ENCODE measurements around the gene B4GALNT3.

The B4GALNT3 gene

GRCh38 chr12:468671-469389 is 9.1 kb downstream of the B4GALNT3 start:
- no peak for DNase-seq

GRCh38 chr12:470133-470532 is 10.4 kb downstream of the B4GALNT3 start:
- DNase-seq: no peak

- DNase-seq: no peak
Measured at GRCh38 chr12:473198-473597, 13.5 kb downstream of the B4GALNT3 start.

- DNase-seq: no peak
Measured at GRCh38 chr12:473863-474577, 14.3 kb downstream of the B4GALNT3 start.

- no peak for DNase-seq
Measured at GRCh38 chr12:475286-475685, 15.5 kb downstream of the B4GALNT3 start.

DNA sequence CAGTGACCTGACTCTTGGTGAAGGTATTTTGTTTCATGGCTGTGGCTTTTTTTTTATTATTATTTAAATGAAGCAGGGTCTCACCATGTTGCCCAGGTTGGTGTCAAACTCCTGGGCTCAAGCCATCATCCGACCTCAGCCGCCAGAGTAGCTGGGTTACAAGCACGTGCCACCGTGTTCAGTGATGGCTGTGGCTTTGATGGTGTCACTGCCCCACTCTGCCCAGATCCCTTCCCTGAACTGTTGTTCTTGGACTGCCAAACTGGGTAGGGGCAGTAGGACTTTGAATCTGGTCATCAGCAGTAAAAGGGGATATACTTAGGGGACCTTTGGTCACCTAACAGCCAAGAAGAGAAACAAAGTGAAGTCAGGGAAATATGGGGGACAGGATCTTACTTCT is 19.4 kb downstream of the B4GALNT3 start:
- no peak for DNase-seq

DNA sequence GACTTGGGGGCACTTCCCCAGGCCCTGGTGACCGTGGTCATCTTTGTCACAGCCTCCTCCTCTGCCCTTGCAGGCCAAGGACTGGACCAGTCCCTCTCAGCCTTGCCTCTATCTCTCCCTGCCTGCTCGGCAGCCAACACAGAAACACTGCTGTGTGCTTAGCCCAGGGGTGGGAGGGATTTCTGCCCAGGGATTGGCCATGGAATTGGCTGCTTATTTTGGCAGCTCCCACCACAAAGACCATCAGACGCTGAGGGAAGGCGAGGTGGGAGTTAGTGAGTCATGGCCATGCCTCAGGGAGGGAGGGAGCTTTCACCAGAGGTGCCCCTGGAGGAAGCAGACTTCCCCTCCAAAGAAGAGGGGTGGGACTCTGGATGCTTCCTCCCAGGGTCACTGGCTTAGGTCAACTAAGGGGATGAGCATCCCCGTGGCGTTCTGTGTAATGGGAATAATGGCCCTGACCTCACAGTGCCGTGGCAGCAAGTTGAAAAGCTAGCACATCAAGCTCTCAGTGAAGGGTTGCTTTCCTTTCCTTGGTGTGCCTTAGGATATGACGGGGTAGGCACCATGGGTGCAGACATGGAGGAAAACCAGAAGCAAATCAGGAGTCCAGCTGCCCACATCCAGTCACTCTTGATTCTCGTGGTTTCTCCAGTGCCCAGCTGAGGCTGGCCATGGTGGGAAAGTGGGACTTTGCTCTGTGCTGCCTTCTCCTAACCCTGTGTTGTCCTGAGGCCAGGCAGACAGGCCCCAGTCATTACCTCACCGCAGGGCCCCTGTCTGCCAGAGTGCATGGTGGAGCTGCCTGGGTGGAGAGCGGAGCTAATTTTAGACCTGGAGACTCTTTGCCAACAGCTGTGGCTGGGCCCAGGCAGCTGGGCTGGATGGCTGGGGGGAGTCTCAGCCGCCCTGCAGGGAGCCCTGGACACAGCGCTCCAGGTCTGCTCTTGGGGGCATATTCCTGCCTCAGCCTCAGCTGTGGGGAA is 21.4 kb downstream of the B4GALNT3 start:
- DNase-seq: no peak

DNA sequence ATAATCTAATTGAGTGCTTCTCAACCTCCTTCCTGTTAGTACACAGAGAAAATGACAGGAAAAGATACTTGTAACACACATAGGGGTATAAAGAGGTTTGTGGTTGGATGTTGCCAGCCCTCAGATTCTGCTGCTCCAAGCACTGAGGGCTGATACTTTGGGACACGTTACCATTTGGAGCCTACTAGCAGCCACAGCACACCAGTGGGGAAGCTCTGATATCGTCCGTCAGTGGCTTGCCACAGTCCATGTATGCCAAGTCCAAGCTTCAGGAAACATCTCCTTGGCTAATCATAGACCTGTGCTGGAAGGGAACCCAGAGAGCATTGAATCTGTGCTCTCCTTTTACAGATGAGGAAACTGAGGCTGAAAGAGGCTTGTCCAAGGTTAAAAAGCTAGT is 22.3 kb downstream of the B4GALNT3 start:
- DNase-seq: no peak

DNA sequence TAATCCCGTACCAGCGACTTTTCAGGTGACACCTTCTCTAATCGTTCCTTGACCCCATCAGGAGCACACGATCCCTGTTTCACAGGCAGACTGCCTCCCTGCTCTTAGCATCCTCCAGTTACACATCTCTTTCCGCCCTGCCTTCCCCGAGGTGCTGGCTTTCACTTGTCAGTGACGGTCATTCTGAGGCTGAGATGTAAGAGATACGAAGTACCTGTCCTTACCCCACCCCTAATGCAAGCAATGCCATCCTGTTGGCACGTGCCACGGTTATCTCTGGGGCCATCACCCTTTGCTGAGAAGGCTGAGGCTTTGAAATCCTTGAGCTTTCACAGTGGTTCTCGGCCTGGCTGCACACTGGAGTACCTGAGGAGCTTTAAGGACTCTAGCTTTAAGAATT is 24.4 kb downstream of the B4GALNT3 start:
- no peak for DNase-seq

GRCh38 chr12:490260-490659 is 30.5 kb downstream of the B4GALNT3 start:
- DNase-seq: no peak

DNA sequence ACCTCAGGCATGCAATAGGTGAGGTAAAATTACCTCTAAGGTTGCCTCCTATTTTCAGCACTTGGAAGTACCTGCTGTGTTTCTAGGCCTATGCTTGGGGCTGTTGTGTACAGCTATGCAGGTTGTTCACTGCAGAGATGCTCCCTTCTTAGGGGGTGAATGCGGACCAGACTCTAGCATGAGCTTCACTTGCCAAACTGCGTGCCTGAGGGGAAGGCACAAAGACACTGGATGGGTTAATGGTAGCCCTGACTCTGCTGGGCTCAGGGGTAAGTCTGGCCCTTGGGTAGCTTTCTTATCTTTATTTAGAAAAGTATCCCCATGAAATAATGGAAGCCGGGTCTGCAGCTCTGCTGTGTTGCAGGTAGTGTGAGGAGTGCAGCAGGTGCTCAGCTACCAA is 35.7 kb downstream of the B4GALNT3 start:
- DNase-seq: no peak

DNA sequence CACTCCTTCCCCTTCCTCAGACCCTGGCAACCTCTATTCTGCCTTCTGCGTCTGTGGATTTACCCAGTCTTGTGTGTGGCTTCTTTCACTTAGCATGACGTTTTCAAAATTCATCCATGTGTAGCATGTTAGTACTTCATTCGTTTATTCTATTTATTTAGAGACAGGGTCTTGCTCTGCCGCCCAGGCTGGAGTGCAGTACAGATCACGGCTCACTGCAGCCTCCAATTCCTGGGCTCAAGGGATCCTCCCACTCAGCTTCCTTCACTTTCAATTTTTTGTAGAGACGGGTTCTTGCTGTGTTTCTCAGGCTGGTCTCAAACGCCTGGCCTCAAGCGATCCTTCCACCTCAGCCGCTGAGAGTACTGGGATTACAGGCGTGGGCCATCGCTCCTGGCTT is 37.0 kb downstream of the B4GALNT3 start:
- no peak for DNase-seq

DNA sequence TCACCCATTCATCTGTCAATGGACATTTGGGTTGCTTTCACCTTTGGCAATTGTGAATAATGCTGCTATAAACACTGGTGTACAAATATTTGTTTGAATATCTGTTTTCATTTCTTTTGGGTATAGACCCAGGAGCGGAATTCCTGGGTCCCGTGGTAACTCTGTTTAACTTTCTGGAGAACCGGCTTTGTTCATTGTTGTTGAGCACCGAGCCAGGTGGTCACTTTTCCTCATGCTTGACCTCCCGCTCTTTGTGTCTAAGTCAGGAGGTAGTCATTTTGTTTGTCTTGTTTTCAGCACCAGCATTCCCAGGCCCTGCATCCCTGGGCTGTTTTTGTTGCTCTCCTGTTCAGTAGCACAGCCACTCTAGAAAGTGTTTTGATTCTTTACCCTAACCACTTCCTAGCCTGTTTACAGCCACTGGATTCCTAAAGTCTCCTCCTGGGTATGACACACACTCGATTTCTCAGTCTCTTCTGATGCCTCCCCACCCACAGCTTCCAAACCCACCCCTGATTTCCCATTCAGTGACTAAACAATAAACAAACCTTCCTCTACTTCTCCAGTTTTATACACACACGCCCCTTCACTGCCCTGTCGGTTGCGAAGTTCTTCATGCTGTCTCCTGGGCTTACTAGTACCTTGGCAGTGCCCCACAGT is 37.9 kb downstream of the B4GALNT3 start:
- DNase-seq: no peak

DNA sequence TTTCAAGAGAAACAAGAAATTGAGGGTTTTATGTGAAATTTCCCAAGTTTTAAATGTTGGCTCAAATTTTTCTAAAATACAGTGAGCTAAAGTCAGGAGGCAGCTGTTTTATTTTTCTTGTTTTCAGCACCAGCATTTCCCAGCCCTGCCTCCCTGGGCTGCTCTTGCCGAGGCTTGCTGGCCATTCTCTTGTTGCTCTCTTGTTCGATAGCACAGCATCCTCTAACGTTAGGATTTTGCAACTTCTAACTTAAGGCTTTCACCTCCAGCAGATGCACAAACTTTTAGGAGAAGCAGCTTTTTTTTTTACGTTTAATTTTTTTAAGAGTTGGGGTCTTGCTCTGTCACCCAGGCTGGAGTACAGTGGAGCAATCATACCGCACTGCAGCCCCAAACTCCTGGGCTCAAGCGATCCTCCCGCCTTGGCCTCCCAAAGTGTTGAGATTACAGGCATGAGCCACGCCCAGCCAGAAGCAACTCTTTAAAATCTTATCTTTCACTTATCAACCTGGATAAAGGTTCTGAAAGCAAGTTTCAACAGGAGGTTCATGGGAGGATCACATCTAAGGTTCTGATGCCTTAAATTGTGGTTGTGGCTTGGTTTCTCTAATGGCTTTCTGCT is 40.2 kb downstream of the B4GALNT3 start:
- no peak for DNase-seq

GRCh38 chr12:501722-502447 is 42.1 kb downstream of the B4GALNT3 start:
- DNase-seq: no peak

DNA sequence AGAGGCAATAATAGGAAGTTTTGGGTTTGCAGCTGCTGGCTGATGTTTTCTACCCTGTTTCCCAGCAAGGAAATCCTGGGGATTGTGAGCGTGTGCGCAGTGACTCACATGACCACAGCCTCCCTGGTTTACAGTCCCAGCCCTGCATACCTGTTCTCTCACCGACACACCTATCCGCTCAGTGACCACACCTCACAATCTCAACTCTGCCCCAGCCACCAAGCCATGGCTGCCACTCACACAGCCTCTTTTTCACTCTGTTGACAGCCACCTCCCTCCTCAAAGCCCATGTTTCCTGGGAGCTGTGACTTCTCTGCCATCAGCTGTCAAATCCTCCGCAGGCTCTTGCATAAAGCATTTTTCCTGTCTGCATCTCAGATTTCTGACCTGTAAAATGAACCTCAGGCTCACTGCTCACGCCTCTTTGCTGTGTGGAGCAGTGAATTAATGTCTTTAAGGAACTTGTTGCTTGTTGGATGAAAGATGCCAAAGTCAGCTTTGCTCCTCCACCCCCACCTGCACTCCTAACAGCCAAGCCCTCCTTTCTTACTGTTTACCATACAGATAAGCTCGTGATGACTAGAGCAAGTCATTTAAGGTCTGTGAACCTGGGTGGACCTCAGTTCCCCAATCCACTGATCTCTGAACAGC is 43.5 kb downstream of the B4GALNT3 start:
- DNase-seq: no peak

DNA sequence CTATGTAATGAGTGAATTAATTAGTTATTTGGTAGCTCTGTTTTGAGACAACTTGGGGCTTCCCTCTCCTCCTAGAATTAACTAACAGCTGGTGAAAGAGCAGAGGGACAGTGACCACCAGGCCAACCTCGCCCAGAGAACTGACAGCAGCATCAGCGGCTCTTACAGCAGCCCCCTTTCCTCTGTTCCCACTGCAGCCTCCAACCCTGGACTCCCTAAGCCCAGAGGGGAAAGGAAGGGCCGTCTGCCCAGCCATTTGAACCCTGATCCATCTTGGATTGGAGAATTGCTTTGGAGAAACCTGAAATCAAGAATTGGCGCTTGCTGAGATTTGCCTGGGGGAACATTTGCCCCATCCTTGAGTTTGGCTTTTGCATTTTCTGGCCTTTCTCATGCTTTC is 45.5 kb downstream of the B4GALNT3 start:
- DNase-seq: no peak

DNA sequence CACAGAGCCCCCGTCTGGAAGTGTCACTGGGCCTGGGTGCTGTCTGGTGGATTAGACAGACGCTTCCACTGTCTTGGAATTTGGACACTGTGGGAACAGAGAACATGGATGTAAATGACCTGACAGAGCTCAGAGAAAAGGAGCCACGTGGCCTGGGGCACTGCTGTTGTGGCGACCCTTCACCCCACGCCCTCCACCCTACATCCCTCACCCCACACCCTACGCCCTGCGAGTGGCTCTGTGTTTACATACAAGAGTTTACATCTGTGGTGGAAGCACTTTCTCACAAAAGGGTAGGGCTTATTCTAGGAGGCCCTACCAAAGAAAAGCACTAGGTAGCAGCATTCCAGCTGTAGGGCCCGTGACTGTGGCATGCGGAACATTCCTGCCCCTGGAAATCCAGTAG is 47.7 kb downstream of the B4GALNT3 start:
- DNase-seq: no peak

DNA sequence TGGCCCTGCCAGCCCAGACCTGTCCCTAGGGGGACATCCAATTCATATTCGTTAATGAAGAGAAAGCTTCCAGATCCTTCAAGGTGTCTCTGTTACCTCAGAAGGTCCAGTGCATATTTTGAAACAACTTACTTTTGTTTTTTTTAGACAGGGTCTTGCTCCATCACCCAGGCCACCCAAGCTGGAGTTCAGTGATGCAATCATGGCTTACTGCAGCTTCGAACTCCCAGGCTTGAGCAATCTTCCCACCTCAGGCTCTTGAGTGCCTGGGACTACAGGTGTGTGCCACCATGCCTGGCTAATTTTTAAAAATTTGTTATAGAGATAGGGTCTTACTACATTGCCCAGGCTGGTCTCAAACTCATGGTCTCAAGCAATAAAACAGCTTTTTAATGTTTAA is 48.4 kb downstream of the B4GALNT3 start:
- no peak for DNase-seq

DNA sequence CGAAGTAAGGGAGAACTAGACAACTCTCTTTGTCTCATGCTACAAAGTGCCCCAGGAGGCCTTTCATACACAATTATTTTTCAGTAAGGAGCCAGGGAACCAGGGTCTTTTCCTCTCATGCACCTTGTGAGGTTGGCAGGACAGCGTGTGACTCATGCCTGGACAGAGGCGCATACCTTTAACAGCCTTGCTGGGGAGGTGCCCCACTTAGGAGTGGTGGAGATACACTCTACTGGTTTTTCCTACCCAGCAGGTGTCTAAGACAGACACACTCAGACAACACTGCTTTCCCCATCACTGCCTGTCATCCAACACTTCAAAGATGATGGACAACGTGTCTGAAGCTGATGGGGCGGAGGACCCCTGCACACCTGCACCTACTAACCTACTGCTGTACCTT is 49.1 kb downstream of the B4GALNT3 start:
- DNase-seq: peak; percentile 47

- no peak for DNase-seq
Measured at GRCh38 chr12:509500-509899, 49.8 kb downstream of the B4GALNT3 start.

Measured in NCI-H1436 (cell line).